Measurements from ENCODE around the gene ANKRD13C. TPM values are rescaled to one million over a fixed set of nuclear protein-coding genes. Genes with fewer than 3 reads are reported as not detected.

ANKRD13C gene, protein sequence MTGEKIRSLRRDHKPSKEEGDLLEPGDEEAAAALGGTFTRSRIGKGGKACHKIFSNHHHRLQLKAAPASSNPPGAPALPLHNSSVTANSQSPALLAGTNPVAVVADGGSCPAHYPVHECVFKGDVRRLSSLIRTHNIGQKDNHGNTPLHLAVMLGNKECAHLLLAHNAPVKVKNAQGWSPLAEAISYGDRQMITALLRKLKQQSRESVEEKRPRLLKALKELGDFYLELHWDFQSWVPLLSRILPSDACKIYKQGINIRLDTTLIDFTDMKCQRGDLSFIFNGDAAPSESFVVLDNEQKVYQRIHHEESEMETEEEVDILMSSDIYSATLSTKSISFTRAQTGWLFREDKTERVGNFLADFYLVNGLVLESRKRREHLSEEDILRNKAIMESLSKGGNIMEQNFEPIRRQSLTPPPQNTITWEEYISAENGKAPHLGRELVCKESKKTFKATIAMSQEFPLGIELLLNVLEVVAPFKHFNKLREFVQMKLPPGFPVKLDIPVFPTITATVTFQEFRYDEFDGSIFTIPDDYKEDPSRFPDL
- polyA plus RNA-seq = 10 to 100 TPM in 1 of 4 donors, 1 to 10 TPM in 3; 6.9 to 18.2 (median 9.1) TPM
- long read RNA-seq, donor 1 = 0 reads
- long read RNA-seq, donor 2, full-length matches to known transcripts = 2 of 2 reads
- long read RNA-seq, donor 2, partial matches to known transcripts = 0 of 2 reads
- long read RNA-seq, donor 2, other reads (novel, unspliced or antisense) = 0 of 2 reads
- long read RNA-seq, donor 3, partial matches to known transcripts = 6 of 6 reads
- long read RNA-seq, donor 3, other reads (novel, unspliced or antisense) = 0 of 6 reads
- long read RNA-seq, donor 4 = 0 reads
- long read RNA-seq, donor 5, full-length matches to known transcripts = 1 of 1 reads
- long read RNA-seq, donor 5, partial matches to known transcripts = 0 of 1 reads
- long read RNA-seq, donor 5, other reads (novel, unspliced or antisense) = 0 of 1 reads
- long read RNA-seq, donor 6, full-length matches to known transcripts = 2 of 2 reads
- long read RNA-seq, donor 6, partial matches to known transcripts = 0 of 2 reads
- long read RNA-seq, donor 6, other reads (novel, unspliced or antisense) = 0 of 2 reads
- long read RNA-seq, donor 7 = 0 reads
- long read RNA-seq, donor 8 = 0 reads
- long read RNA-seq, donor 9 = 0 reads
- long read RNA-seq, donor 10, full-length matches to known transcripts = 5 of 5 reads
- long read RNA-seq, donor 10, partial matches to known transcripts = 0 of 5 reads
- long read RNA-seq, donor 10, other reads (novel, unspliced or antisense) = 0 of 5 reads

DNA sequence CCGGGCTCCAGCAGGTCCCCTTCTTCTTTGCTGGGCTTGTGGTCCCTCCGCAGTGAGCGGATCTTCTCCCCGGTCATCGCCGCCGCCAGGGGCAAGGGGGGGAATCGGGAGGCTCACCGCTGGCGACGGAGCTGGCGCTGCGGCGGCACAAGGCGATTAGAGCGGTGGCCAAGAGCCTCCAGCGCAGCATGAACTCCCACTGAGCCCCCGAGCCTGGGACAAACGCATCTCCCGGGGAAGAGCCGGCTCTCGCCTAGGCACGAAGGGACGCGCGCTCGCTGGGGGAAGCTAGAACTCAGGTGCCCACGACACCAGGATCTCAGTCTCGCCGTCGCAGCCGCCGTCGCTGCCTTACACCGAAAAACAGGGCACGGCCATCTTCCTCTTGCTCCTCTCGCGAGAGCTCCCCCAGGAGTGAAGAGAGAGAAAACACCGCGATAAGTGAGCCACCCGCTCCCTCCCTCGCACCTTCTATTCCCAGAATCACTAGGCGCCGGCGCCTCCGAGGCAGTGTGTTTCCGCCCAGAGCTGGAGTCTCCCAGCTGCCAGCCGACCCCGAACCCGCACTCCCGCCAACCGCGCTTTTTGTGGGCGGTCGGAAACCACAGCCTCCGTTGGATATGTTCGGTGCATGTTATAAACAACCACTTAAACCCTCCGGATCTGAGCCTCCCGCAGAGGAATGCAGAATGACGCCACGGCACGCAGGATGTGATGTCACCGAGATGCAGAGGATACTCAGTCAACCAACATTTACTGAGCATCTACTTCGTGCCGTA, at the start of gene ANKRD13C:
Gene ANKRD13C (minus strand): TSS at position 391 of the 779 bp plus-strand sequence. CDS start 314 bp downstream, at position 77.
- Histone ChIP-seq H3K4me3 (ENCODE audit: low read depth in 1 of 3, low read length in 3 of 3) (peak within 1 kb of the TSS; percentile 74 to 85 (median 84)), H3K9me3 (ENCODE audit: control insufficient read depth in 2 of 2, insufficient read depth in 1 of 2, low read depth in 1 of 2, low read length in 1 of 2) (no peaks in the 10 kb centered on the region), H3K36me3 (ENCODE audit: control insufficient read depth in 3 of 3, insufficient read depth in 2 of 3, low read depth in 1 of 3, low read length in 3 of 3) (peaks cover 0 to 11% (median 0%) of the 10 kb centered on the region in 3 donors), H3K27me3 (ENCODE audit: control insufficient read depth in 3 of 3, insufficient read depth in 3 of 3, low read length in 3 of 3) (no peaks in the 10 kb centered on the region), H3K4me1 (ENCODE audit: control insufficient read depth in 3 of 3, insufficient read depth in 2 of 3, low read depth in 1 of 3, low read length in 2 of 3) (peaks cover 0 to 7% (median 0%) of the 10 kb centered on the region in 3 donors), H3K27ac (ENCODE audit: low read depth in 1 of 3, low read length in 2 of 3) (peak within 1 kb of the TSS; percentile 64 to 97 (median 94))
- DNase-seq (peak; percentile 96 to 98), FAIRE-seq (no peak)
- 0 to 1% (median 0%) methylated on average over 61 to 65 of the region's 65 CpGs for WGBS, 3 donors

DNA sequence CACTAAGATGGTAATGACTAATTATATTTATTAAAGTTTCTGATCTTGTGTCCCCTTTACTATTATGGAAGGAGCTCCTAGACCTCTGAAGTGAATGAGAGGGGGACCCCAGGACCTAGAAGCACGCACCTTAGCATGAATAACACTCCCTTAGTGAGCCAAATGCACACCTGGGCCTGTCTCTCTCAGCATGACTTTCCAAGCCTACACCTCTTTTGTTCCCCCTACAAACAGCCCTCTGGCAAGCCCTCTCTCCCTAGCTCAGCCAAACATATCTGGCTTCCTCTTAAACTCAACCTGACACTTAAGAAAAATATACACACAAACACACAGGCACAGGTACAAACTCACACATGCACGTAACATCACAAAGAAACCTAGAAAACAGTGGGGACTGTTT, 49.2 kb upstream of the ANKRD13C start:
- no peaks in the 10 kb centered on the region for H3K36me3 ChIP-seq (ENCODE audit: control insufficient read depth in 3 of 3, insufficient read depth in 2 of 3, low read depth in 1 of 3, low read length in 3 of 3)
- no peak for DNase-seq
- H3K4me1 ChIP-seq (ENCODE audit: control insufficient read depth in 3 of 3, insufficient read depth in 2 of 3, low read depth in 1 of 3, low read length in 2 of 3) = no peaks in the 10 kb centered on the region
- H3K9me3 ChIP-seq (ENCODE audit: control insufficient read depth in 2 of 2, insufficient read depth in 1 of 2, low read depth in 1 of 2, low read length in 1 of 2) = no peaks in the 10 kb centered on the region
- no peaks in the 10 kb centered on the region for H3K27me3 ChIP-seq (ENCODE audit: control insufficient read depth in 3 of 3, insufficient read depth in 3 of 3, low read length in 3 of 3)
- no peak for FAIRE-seq
- 84 to 88% (median 85%) methylated on average over 2 of the region's 2 CpGs for WGBS, 3 donors
- no peak overlapping the region for H3K4me3 ChIP-seq (ENCODE audit: low read depth in 1 of 3, low read length in 3 of 3)
- no peak overlapping the region for H3K27ac ChIP-seq (ENCODE audit: low read depth in 1 of 3, low read length in 2 of 3)

DNA sequence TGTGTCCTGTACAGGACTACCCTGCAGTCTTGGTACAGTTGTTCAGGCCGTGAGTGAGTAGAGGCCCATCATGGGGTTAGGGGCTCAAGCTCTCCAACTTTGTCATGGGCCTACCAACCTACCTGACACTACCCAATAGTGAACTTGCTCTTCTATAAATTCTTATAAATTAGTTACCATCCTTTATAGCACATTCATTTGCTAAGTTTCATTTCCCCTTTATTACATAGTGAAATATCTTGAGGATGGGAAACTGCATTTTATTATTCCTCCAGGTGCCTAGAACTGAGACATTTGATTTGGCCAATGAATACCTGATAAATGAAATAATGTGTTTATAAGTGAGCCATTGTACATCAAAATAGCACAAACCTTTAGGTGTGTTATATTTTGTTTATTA, 47.5 kb upstream of the ANKRD13C start:
- Histone ChIP-seq H3K36me3 (ENCODE audit: control insufficient read depth in 3 of 3, insufficient read depth in 2 of 3, low read depth in 1 of 3, low read length in 3 of 3) (no peaks in the 10 kb centered on the region), H3K4me3 (ENCODE audit: low read depth in 1 of 3, low read length in 3 of 3) (no peak overlapping the region), H3K4me1 (ENCODE audit: control insufficient read depth in 3 of 3, insufficient read depth in 2 of 3, low read depth in 1 of 3, low read length in 2 of 3) (no peaks in the 10 kb centered on the region), H3K9me3 (ENCODE audit: control insufficient read depth in 2 of 2, insufficient read depth in 1 of 2, low read depth in 1 of 2, low read length in 1 of 2) (no peaks in the 10 kb centered on the region), H3K27me3 (ENCODE audit: control insufficient read depth in 3 of 3, insufficient read depth in 3 of 3, low read length in 3 of 3) (no peaks in the 10 kb centered on the region), H3K27ac (ENCODE audit: low read depth in 1 of 3, low read length in 2 of 3) (no peak overlapping the region)
- 82 to 90% (median 85%) methylated on average over 1 of the region's 1 CpG for WGBS, 3 donors
- DNase-seq (no peak), FAIRE-seq (no peak)

DNA sequence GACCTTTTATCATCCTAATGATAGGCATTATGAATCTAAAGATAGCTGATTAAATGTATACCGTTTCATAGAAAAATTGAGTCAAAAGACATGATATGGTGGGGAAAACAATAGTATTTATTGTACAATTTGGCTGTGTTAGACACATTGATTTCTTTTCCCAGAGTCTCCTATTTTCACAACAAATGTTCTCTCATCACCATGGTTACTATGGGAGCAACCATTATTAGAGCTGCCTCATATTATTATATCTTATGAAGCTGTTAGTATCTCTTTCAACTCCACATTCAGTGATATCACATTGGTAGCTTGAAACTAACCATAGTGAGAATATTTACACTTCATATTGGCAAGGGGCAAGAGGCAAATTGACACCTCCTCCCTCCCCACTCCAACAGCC, 45.8 kb upstream of the ANKRD13C start:
- H3K27me3 ChIP-seq (ENCODE audit: control insufficient read depth in 3 of 3, insufficient read depth in 3 of 3, low read length in 3 of 3) = no peaks in the 10 kb centered on the region
- WGBS, 3 donors = 69 to 78% (median 70%) methylated on average over 1 of the region's 1 CpG
- no peak overlapping the region for H3K27ac ChIP-seq (ENCODE audit: low read depth in 1 of 3, low read length in 2 of 3)
- H3K9me3 ChIP-seq (ENCODE audit: control insufficient read depth in 2 of 2, insufficient read depth in 1 of 2, low read depth in 1 of 2, low read length in 1 of 2) = no peaks in the 10 kb centered on the region
- DNase-seq (no peak), FAIRE-seq (no peak)
- no peaks in the 10 kb centered on the region for H3K4me1 ChIP-seq (ENCODE audit: control insufficient read depth in 3 of 3, insufficient read depth in 2 of 3, low read depth in 1 of 3, low read length in 2 of 3)
- no peaks in the 10 kb centered on the region for H3K36me3 ChIP-seq (ENCODE audit: control insufficient read depth in 3 of 3, insufficient read depth in 2 of 3, low read depth in 1 of 3, low read length in 3 of 3)
- no peak overlapping the region for H3K4me3 ChIP-seq (ENCODE audit: low read depth in 1 of 3, low read length in 3 of 3)

DNA sequence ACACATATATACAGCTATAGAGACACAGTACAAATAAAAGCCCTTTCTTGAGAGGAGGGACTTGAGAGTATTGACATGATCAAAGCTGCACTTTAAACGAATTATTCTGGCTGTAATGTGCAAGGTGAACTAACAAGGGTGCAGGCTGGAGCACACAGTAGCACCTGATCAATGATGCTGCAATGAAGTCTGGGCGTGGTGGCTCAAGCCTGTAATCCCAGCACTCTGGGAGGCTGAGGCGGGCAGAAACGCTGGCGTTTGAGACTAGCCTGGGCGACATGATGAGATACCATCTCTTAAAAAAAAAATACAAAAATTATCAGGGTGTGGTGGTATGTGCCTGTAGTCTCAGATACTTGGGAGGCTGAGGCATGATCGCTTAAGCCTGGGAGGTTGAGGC, 42.5 kb upstream of the ANKRD13C start:
- Histone ChIP-seq H3K4me1 (ENCODE audit: control insufficient read depth in 3 of 3, insufficient read depth in 2 of 3, low read depth in 1 of 3, low read length in 2 of 3) (no peaks in the 10 kb centered on the region), H3K27me3 (ENCODE audit: control insufficient read depth in 3 of 3, insufficient read depth in 3 of 3, low read length in 3 of 3) (no peaks in the 10 kb centered on the region), H3K4me3 (ENCODE audit: low read depth in 1 of 3, low read length in 3 of 3) (no peak overlapping the region), H3K36me3 (ENCODE audit: control insufficient read depth in 3 of 3, insufficient read depth in 2 of 3, low read depth in 1 of 3, low read length in 3 of 3) (no peaks in the 10 kb centered on the region), H3K27ac (ENCODE audit: low read depth in 1 of 3, low read length in 2 of 3) (no peak overlapping the region), H3K9me3 (ENCODE audit: control insufficient read depth in 2 of 2, insufficient read depth in 1 of 2, low read depth in 1 of 2, low read length in 1 of 2) (no peaks in the 10 kb centered on the region)
- no peak for FAIRE-seq
- DNase-seq = no peak
- 66 to 82% (median 75%) methylated on average over 7 of the region's 7 CpGs for WGBS, 3 donors

DNA sequence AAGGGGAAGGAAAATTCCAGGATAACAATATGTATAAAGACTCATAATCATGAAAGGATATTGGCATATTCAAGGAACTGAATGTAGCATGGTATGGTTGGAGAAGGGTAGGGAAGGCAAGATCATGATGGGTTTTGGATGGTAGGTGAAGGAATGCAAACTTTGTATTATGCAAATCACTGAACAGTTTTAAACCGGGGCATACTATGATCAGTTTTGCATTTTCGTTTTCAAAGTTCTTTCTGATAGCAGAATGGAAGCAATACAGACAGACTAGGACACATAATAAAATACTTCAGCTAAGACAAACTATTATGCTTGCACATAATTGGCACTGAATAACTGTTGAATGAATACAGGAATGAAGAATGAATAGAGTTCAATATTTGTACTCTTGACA, 42.1 kb upstream of the ANKRD13C start:
- H3K4me1 ChIP-seq (ENCODE audit: control insufficient read depth in 3 of 3, insufficient read depth in 2 of 3, low read depth in 1 of 3, low read length in 2 of 3) = no peaks in the 10 kb centered on the region
- no peaks in the 10 kb centered on the region for H3K9me3 ChIP-seq (ENCODE audit: control insufficient read depth in 2 of 2, insufficient read depth in 1 of 2, low read depth in 1 of 2, low read length in 1 of 2)
- H3K36me3 ChIP-seq (ENCODE audit: control insufficient read depth in 3 of 3, insufficient read depth in 2 of 3, low read depth in 1 of 3, low read length in 3 of 3) = no peaks in the 10 kb centered on the region
- no peak overlapping the region for H3K27ac ChIP-seq (ENCODE audit: low read depth in 1 of 3, low read length in 2 of 3)
- 9 to 57% (median 32%) methylated on average over 2 of the region's 2 CpGs for WGBS, 3 donors
- H3K27me3 ChIP-seq (ENCODE audit: control insufficient read depth in 3 of 3, insufficient read depth in 3 of 3, low read length in 3 of 3) = no peaks in the 10 kb centered on the region
- FAIRE-seq = no peak
- H3K4me3 ChIP-seq (ENCODE audit: low read depth in 1 of 3, low read length in 3 of 3) = no peak overlapping the region
- DNase-seq = no peak

DNA sequence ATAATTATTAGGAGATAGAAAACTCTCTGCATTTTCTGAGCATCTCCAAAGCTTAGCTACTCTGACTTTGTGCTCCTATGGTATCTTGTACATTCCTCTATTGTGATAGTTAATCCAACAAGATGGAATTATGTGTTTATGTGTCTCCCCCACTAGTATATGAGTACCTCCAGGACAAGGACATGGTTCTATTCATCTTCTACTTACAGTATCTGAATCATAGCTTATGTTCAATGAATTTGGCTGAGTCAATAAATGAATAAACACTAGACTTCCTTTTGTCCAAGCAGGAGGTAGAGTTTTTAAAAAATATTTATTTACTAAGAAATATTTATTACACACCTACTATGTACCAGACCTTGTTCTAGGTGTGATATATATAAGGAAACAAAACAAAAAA, 38.1 kb upstream of the ANKRD13C start:
- Histone ChIP-seq H3K9me3 (ENCODE audit: control insufficient read depth in 2 of 2, insufficient read depth in 1 of 2, low read depth in 1 of 2, low read length in 1 of 2) (no peaks in the 10 kb centered on the region), H3K36me3 (ENCODE audit: control insufficient read depth in 3 of 3, insufficient read depth in 2 of 3, low read depth in 1 of 3, low read length in 3 of 3) (no peaks in the 10 kb centered on the region), H3K4me3 (ENCODE audit: low read depth in 1 of 3, low read length in 3 of 3) (no peak overlapping the region), H3K27me3 (ENCODE audit: control insufficient read depth in 3 of 3, insufficient read depth in 3 of 3, low read length in 3 of 3) (no peaks in the 10 kb centered on the region), H3K27ac (ENCODE audit: low read depth in 1 of 3, low read length in 2 of 3) (no peak overlapping the region), H3K4me1 (ENCODE audit: control insufficient read depth in 3 of 3, insufficient read depth in 2 of 3, low read depth in 1 of 3, low read length in 2 of 3) (no peaks in the 10 kb centered on the region)
- FAIRE-seq (no peak), DNase-seq (no peak)

Data from small intestine (tissue), 16 donors.